ENCODE data around the gene MAP3K12. TPM values are rescaled to one million over a fixed set of nuclear protein-coding genes. Genes with fewer than 3 reads are reported as not detected.

The MAP3K12 gene
- polyA plus RNA-seq, 3 donors: 1.7 to 31.4 (median 2.0) TPM

GRCh38 chr12:53461059-53461458, 38.2 kb downstream of the MAP3K12 start:
- TF ChIP-seq CTCF (IDR thresholded peaks at IDR 0.05): no peak
- H3K27ac Mint-ChIP-seq: peak overlapping the region in 2 of 7 donors; percentile 1 to 31
- no peak overlapping the region for H3K4me3 Mint-ChIP-seq
- no peaks in the 10 kb centered on the region for H3K27me3 ChIP-seq (ENCODE audit: control insufficient read depth in 2 of 2, insufficient read depth in 2 of 2, low read length in 2 of 2)
- intact Hi-C loops (cut with micrococcal nuclease): no loop called here
- no peaks in the 10 kb centered on the region for H3K4me1 Mint-ChIP-seq
- H2AFZ ChIP-seq (ENCODE audit: insufficient read depth, low read depth, low read length, poor library complexity, severe bottlenecking): no peak overlapping the region
- H3K4me1 ChIP-seq (ENCODE audit: control insufficient read depth in 1 of 2, insufficient read depth in 2 of 2, low read length in 2 of 2): no peaks in the 10 kb centered on the region
- H3K9me3 ChIP-seq (replicated peaks in 1 of 2; ENCODE audit: control insufficient read depth in 1 of 2, insufficient read depth in 1 of 2, low read length in 2 of 2): no peaks in the 10 kb centered on the region
- no peak overlapping the region for H3K4me3 ChIP-seq (replicated peaks in 1 of 3; ENCODE audit: low read depth in 2 of 3, low read length in 3 of 3)
- 100% methylated on average over 1 of the region's 3 CpGs for WGBS (ENCODE audit: insufficient coverage)
- peaks cover 100% of the 10 kb centered on the region in 2 donors for H3K36me3 ChIP-seq (replicated peaks in 1 of 2; ENCODE audit: control insufficient read depth in 1 of 2, insufficient read depth in 2 of 2, low read length in 2 of 2)
- H4K20me1 ChIP-seq (ENCODE audit: insufficient read depth, low read length): peaks cover 100% of the 10 kb centered on the region
- DNase-seq: no peak
- no peak overlapping the region for H3K4me2 ChIP-seq (replicated peaks; ENCODE audit: extremely low read depth, low read length, poor library complexity, severe bottlenecking)
- no peak overlapping the region for H3K27ac ChIP-seq (ENCODE audit: low read depth in 1 of 2, low read length in 2 of 2)
- peaks cover 86 to 96% of the 10 kb centered on the region in 2 donors for H3K36me3 Mint-ChIP-seq
- H3K79me2 ChIP-seq (ENCODE audit: insufficient read depth, low read length): peaks cover 97% of the 10 kb centered on the region
- H3K9me3 Mint-ChIP-seq: no peaks in the 10 kb centered on the region
- no peak overlapping the region for H3K9ac ChIP-seq (ENCODE audit: insufficient read depth, low read length, poor library complexity, severe bottlenecking)
- H3K27me3 Mint-ChIP-seq (ENCODE audit: low read depth in 3 of 3): no peaks in the 10 kb centered on the region

- no peaks in the 10 kb centered on the region for H3K4me1 ChIP-seq (ENCODE audit: control insufficient read depth in 1 of 2, insufficient read depth in 2 of 2, low read length in 2 of 2)
- no CpG with 5 or more reads among the region's 4 CpGs for WGBS (ENCODE audit: insufficient coverage)
- peaks cover 87 to 96% of the 10 kb centered on the region in 2 donors for H3K36me3 Mint-ChIP-seq
- no peaks in the 10 kb centered on the region for H3K27me3 ChIP-seq (ENCODE audit: control insufficient read depth in 2 of 2, insufficient read depth in 2 of 2, low read length in 2 of 2)
- no peaks in the 10 kb centered on the region for H3K9me3 ChIP-seq (replicated peaks in 1 of 2; ENCODE audit: control insufficient read depth in 1 of 2, insufficient read depth in 1 of 2, low read length in 2 of 2)
- H3K4me1 Mint-ChIP-seq: no peaks in the 10 kb centered on the region
- H3K4me2 ChIP-seq (replicated peaks; ENCODE audit: extremely low read depth, low read length, poor library complexity, severe bottlenecking): no peak overlapping the region
- no peak for DNase-seq
- H3K27ac ChIP-seq (ENCODE audit: low read depth in 1 of 2, low read length in 2 of 2): no peak overlapping the region
- peaks cover 0 to 2% (median 0%) of the 10 kb centered on the region in 3 donors for H3K27me3 Mint-ChIP-seq (ENCODE audit: low read depth in 3 of 3)
- no peak overlapping the region for H2AFZ ChIP-seq (ENCODE audit: insufficient read depth, low read depth, low read length, poor library complexity, severe bottlenecking)
- H3K9ac ChIP-seq (ENCODE audit: insufficient read depth, low read length, poor library complexity, severe bottlenecking): no peak overlapping the region
- TF ChIP-seq CTCF (IDR thresholded peaks at IDR 0.05): no peak
- no peaks in the 10 kb centered on the region for H3K9me3 Mint-ChIP-seq
- peak overlapping the region in 2 of 7 donors; percentile 30 to 48 for H3K27ac Mint-ChIP-seq
- no peak overlapping the region for H3K4me3 ChIP-seq (replicated peaks in 1 of 3; ENCODE audit: low read depth in 2 of 3, low read length in 3 of 3)
- H3K79me2 ChIP-seq (ENCODE audit: insufficient read depth, low read length): peaks cover 99% of the 10 kb centered on the region
- peaks cover 100% of the 10 kb centered on the region in 2 donors for H3K36me3 ChIP-seq (replicated peaks in 1 of 2; ENCODE audit: control insufficient read depth in 1 of 2, insufficient read depth in 2 of 2, low read length in 2 of 2)
- H4K20me1 ChIP-seq (ENCODE audit: insufficient read depth, low read length): peaks cover 100% of the 10 kb centered on the region
- intact Hi-C loops (cut with micrococcal nuclease): no loop called here
- H3K4me3 Mint-ChIP-seq: no peak overlapping the region
Measured at GRCh38 chr12:53459097-53459496, 40.2 kb downstream of the MAP3K12 start.
